OCI-LY7 (cell line): ENCODE results near the gene CXCL16.

Experiments
- EZH2phosphoT487 ChIP-seq: fragments of 200-600 bp; sonication (generic); IDR thresholded peaks from 2 replicates; pipeline ENCODE4 v1.6.1; 2018; ENCODE audit warnings: low read depth, borderline replicate concordance, mild to moderate bottlenecking, mixed run types, antibody characterized with exemption, low read length, moderate library complexity, mixed read lengths
- TF ChIP-seq, protein P1 (sequence below): fragments of 200-600 bp; sonication (generic); conservative IDR thresholded peaks from 2 replicates; pipeline ENCODE4 v1.5.1; 2014; ENCODE audit warnings: mild to moderate bottlenecking, antibody characterized with exemption, low read length, moderate library complexity, mixed read lengths

DNA sequence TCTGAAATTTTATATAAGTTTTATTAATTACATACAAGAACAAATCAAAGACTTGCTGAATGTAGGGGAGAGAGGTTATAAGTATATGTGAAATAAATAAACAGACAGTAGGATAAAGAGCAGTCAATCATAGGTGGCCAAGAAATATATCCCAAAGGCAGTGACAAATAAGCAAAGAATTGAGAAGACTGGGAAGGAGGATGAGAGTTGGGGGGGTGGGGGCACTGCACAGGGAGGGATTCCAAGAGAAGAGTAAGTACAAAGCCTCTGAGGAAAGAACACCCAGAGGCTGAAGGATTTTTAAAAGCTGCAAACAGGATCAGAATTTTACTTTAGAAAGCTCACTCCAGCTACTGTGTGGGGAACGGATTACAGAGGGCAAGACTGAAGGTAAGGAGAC, 38.6 kb downstream of the CXCL16 start:
- TF ChIP-seq, protein P1, sequence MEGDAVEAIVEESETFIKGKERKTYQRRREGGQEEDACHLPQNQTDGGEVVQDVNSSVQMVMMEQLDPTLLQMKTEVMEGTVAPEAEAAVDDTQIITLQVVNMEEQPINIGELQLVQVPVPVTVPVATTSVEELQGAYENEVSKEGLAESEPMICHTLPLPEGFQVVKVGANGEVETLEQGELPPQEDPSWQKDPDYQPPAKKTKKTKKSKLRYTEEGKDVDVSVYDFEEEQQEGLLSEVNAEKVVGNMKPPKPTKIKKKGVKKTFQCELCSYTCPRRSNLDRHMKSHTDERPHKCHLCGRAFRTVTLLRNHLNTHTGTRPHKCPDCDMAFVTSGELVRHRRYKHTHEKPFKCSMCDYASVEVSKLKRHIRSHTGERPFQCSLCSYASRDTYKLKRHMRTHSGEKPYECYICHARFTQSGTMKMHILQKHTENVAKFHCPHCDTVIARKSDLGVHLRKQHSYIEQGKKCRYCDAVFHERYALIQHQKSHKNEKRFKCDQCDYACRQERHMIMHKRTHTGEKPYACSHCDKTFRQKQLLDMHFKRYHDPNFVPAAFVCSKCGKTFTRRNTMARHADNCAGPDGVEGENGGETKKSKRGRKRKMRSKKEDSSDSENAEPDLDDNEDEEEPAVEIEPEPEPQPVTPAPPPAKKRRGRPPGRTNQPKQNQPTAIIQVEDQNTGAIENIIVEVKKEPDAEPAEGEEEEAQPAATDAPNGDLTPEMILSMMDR: no peak
- no peak for TF ChIP-seq EZH2phosphoT487
